ENCODE measurements around the gene MYO5A. TPM values are rescaled to one million over a fixed set of nuclear protein-coding genes. Genes with fewer than 3 reads are reported as not detected.

The MYO5A gene
- total RNA-seq, 1 donor from 2014 or later: 31.2 TPM

- Histone ChIP-seq H3K27ac (no peak overlapping the region), H3K4me1 (no peaks in the 10 kb centered on the region), H3K9me3 (no peaks in the 10 kb centered on the region), H3K36me3 (peaks cover 0 to 11% of the 10 kb centered on the region in 2 donors), H3K27me3 (no peaks in the 10 kb centered on the region), H3K4me3 (no peak overlapping the region)
- intact Hi-C loops (cut with DNase I): no loop called here
- TF ChIP-seq CTCF (IDR thresholded peaks at IDR 0.05) (no peak), POLR2A (IDR thresholded peaks at IDR 0.05) (no peak), POLR2AphosphoS5 (IDR thresholded peaks at IDR 0.05; ENCODE audit: insufficient read depth in 1 of 2, low read depth in 1 of 2) (no peak)
- no peak for DNase-seq (ENCODE audit: extremely low spot score in 2 of 2)
These were observed 122.8 kb downstream of the MYO5A start for GRCh38 chr15:52405856-52406255.

- intact Hi-C loops (cut with DNase I): no loop called here
- Histone ChIP-seq H3K27me3 (no peaks in the 10 kb centered on the region), H3K4me3 (no peak overlapping the region), H3K4me1 (no peaks in the 10 kb centered on the region), H3K36me3 (no peaks in the 10 kb centered on the region), H3K9me3 (no peaks in the 10 kb centered on the region), H3K27ac (no peak overlapping the region)
- TF ChIP-seq POLR2A (IDR thresholded peaks at IDR 0.05): no peak
- TF ChIP-seq CTCF (IDR thresholded peaks at IDR 0.05): no peak
- no peak for TF ChIP-seq POLR2AphosphoS5 (IDR thresholded peaks at IDR 0.05; ENCODE audit: insufficient read depth in 1 of 2, low read depth in 1 of 2)
- no peak for DNase-seq (ENCODE audit: extremely low spot score in 2 of 2)
These were observed 131.6 kb downstream of the MYO5A start for GRCh38 chr15:52397118-52397517.

- Histone ChIP-seq H3K27me3 (no peaks in the 10 kb centered on the region), H3K9me3 (no peaks in the 10 kb centered on the region), H3K4me1 (no peaks in the 10 kb centered on the region), H3K36me3 (peaks cover 0 to 4% of the 10 kb centered on the region in 2 donors), H3K27ac (no peak overlapping the region), H3K4me3 (no peak overlapping the region)
- intact Hi-C loops (cut with DNase I): no loop called here
- DNase-seq (ENCODE audit: extremely low spot score in 2 of 2): no peak
- no peak for TF ChIP-seq POLR2AphosphoS5 (IDR thresholded peaks at IDR 0.05; ENCODE audit: insufficient read depth in 1 of 2, low read depth in 1 of 2)
- TF ChIP-seq CTCF (IDR thresholded peaks at IDR 0.05): no peak
- no peak for TF ChIP-seq POLR2A (IDR thresholded peaks at IDR 0.05)
These were observed 134.6 kb downstream of the MYO5A start for GRCh38 chr15:52394118-52394517.

GRCh38 chr15:52392008-52392687, 136.5 kb downstream of the MYO5A start:
- intact Hi-C loops (cut with DNase I): no loop called here
- H3K36me3 ChIP-seq: peaks cover 0 to 12% of the 10 kb centered on the region in 2 donors
- H3K4me3 ChIP-seq: no peak overlapping the region
- H3K9me3 ChIP-seq: no peaks in the 10 kb centered on the region
- H3K4me1 ChIP-seq: no peaks in the 10 kb centered on the region
- no peak for DNase-seq (ENCODE audit: extremely low spot score in 2 of 2)
- no peak overlapping the region for H3K27ac ChIP-seq
- no peak for TF ChIP-seq POLR2AphosphoS5 (IDR thresholded peaks at IDR 0.05; ENCODE audit: insufficient read depth in 1 of 2, low read depth in 1 of 2)
- no peaks in the 10 kb centered on the region for H3K27me3 ChIP-seq

GRCh38 chr15:52391069-52391468, 137.6 kb downstream of the MYO5A start:
- no peak overlapping the region for H3K4me3 ChIP-seq
- no peak for DNase-seq (ENCODE audit: extremely low spot score in 2 of 2)
- intact Hi-C loops (cut with DNase I): no loop called here
- peaks cover 0 to 12% of the 10 kb centered on the region in 2 donors for H3K36me3 ChIP-seq
- H3K27me3 ChIP-seq: no peaks in the 10 kb centered on the region
- H3K9me3 ChIP-seq: no peaks in the 10 kb centered on the region
- H3K4me1 ChIP-seq: no peaks in the 10 kb centered on the region
- TF ChIP-seq POLR2A (IDR thresholded peaks at IDR 0.05) (no peak), POLR2AphosphoS5 (IDR thresholded peaks at IDR 0.05; ENCODE audit: insufficient read depth in 1 of 2, low read depth in 1 of 2) (no peak), CTCF (IDR thresholded peaks at IDR 0.05) (no peak)
- H3K27ac ChIP-seq: no peak overlapping the region
